K562 (cell line): ENCODE measurements around the gene PPP4C. TPM values are rescaled to one million over a fixed set of nuclear protein-coding genes. Genes with fewer than 3 reads are reported as not detected.
A peak's percentile ranks its signal among the peaks of the same experiment; 100 is the strongest.

Experiments used
- CREB3L1 ChIP-seq: fragments of 450-650 bp; IDR thresholded peaks from 2 replicates; pipeline ENCODE4 v1.6.1; 2014; ENCODE audit warnings: low read depth, mild to moderate bottlenecking, moderate library complexity, borderline replicate concordance
- DPF2 ChIP-seq: fragments of 450-650 bp; IDR thresholded peaks from 2 replicates; pipeline ENCODE4 v1.6.1; 2016
- E2F6 ChIP-seq, 2 experiments: IDR thresholded peaks; 2 replicates each; pipeline ENCODE4 v1.6.1; 2011; ENCODE audit warnings: borderline replicate concordance in 1 of 2, control low read depth in 1 of 2, low read depth in 1 of 2, low read length in 1 of 2, mild to moderate bottlenecking in 1 of 2, mixed read lengths in 1 of 2, moderate library complexity in 1 of 2; ENCODE audit not compliant: insufficient read depth in 1 of 2, insufficient read length in 1 of 2, poor library complexity in 1 of 2, severe bottlenecking in 1 of 2; ENCODE audit errors: extremely low read depth in 1 of 2
- ELF1 ChIP-seq: fragments of 200-800 bp; sonication (Bioruptor generic); IDR thresholded peaks from 2 replicates; pipeline ENCODE4 v1.6.1; 2016; ENCODE audit warnings: missing genetic modification characterization, missing compliant biosample characterization
- EP400 ChIP-seq: fragments of 450-650 bp; IDR thresholded peaks from 2 replicates; pipeline ENCODE4 v1.6.1; 2017; ENCODE audit warnings: antibody characterized with exemption, mild to moderate bottlenecking, moderate library complexity
- ETS1 ChIP-seq: conservative IDR thresholded peaks from 2 replicates; pipeline ENCODE4 v1.6.1; 2011; ENCODE audit warnings: low read depth, mild to moderate bottlenecking, low read length; ENCODE audit not compliant: control insufficient read depth
- ETV6 ChIP-seq, 3 experiments: fragments of 150-350 bp in 1 of 3; sonication (generic) in 1 of 3; formaldehyde crosslinking in 1 of 3; IDR thresholded peaks; 2 replicates each; pipeline versions ENCODE4 v1.6.1 to v1.8.0; 2014 to 2022; ENCODE audit warnings: borderline replicate concordance in 2 of 3, low read depth in 2 of 3, antibody characterized with exemption in 1 of 3, low read length in 1 of 3, mild to moderate bottlenecking in 1 of 3, missing genetic modification reagents in 1 of 3
- KDM1A ChIP-seq, 2 experiments: fragments of 450-650 bp; IDR thresholded peaks; 2 replicates each; pipeline ENCODE4 v1.6.1; 2016; ENCODE audit warnings: mild to moderate bottlenecking in 2 of 2
- MBD1 ChIP-seq: fragments of 250-450 bp; sonication (Bioruptor Pico); IDR thresholded peaks from 2 replicates; pipeline ENCODE4 v1.8.0; 2022; ENCODE audit warnings: inconsistent platforms
- MXI1 ChIP-seq: IDR thresholded peaks from 2 replicates; pipeline ENCODE4 v1.6.1; 2011; ENCODE audit warnings: low read depth, mild to moderate bottlenecking, improper control_type of control experiment, low read length
- POLR2H ChIP-seq: IDR thresholded peaks from 2 replicates; pipeline ENCODE4 v1.6.1; 2016; ENCODE audit warnings: missing genetic modification characterization, low read depth, mild to moderate bottlenecking, control low read depth, missing compliant biosample characterization, moderate library complexity
- SIN3A ChIP-seq, 2 experiments: fragments of 150-350 bp in 1 of 2; IDR thresholded peaks; 2 replicates each; pipeline ENCODE4 v1.6.1; 2011 to 2016; ENCODE audit warnings: borderline replicate concordance in 2 of 2, low read depth in 2 of 2, low read length in 2 of 2, mild to moderate bottlenecking in 2 of 2, moderate library complexity in 2 of 2; ENCODE audit not compliant: control insufficient read depth in 1 of 2
- ZC3H11A ChIP-seq: IDR thresholded peaks from 2 replicates; pipeline ENCODE4 v1.6.1; 2012; ENCODE audit warnings: low read depth, low read length, improper control_type of control experiment
- ZFX ChIP-seq: sonication (generic); formaldehyde crosslinking; IDR thresholded peaks from 2 replicates; pipeline ENCODE4 v1.8.0; 2022; ENCODE audit warnings: mild to moderate bottlenecking, missing genetic modification reagents, moderate library complexity
- ZNF583 ChIP-seq: fragments of 250-450 bp; sonication (Bioruptor Pico); IDR thresholded peaks from 2 replicates; pipeline ENCODE4 v1.4.0; 2020
- ZNF644 ChIP-seq: fragments of 200-800 bp; sonication (Bioruptor generic); IDR thresholded peaks from 2 replicates; pipeline ENCODE4 v1.6.1; 2016; ENCODE audit warnings: low read depth, missing genetic modification characterization, missing compliant biosample characterization
- ZNF699 ChIP-seq: fragments of 250-450 bp; sonication (Bioruptor Pico); IDR thresholded peaks from 2 replicates; pipeline ENCODE4 v1.8.0; 2021; ENCODE audit warnings: mild to moderate bottlenecking, moderate library complexity; ENCODE audit not compliant: insufficient replicate concordance
- ZNF766 ChIP-seq: fragments of 200-800 bp; sonication (Bioruptor generic); conservative IDR thresholded peaks from 2 replicates; pipeline ENCODE4 v1.6.1; 2016; ENCODE audit warnings: missing genetic modification characterization, missing compliant biosample characterization
- polyA plus RNA-seq, 8 experiments: library from polyadenylated mRNA; depleted of rRNA in 4 of 8; stranded (reverse) in 5 of 8; unstranded in 3 of 8; fragments of >200 nt; fragmentation: Nextera tagmentation in 2 of 8; fragmentation: Illumina TruSeq in 1 of 8; extraction: Ambion mirVana in 2 of 8; extraction: Trizol in 1 of 8; gene quantifications; 2 replicates each; pipeline versions ENCODE4 v1.2.1 to v1.2.3, GENCODE V29; 2011 to 2014; ENCODE audit warnings: inconsistent platforms in 1 of 8, missing spikeins in 1 of 8
- total RNA-seq, 7 experiments: library from RNA; depleted of rRNA in 6 of 7; stranded (reverse); fragments of >200 nt in 6 of 7; fragmentation: Illumina TruSeq in 2 of 7; extraction: Trizol in 2 of 7; gene quantifications; 2 replicates each; pipeline versions ENCODE4 v1.2.1 to v1.2.3, GENCODE V29; 2011 to 2021; ENCODE audit warnings: low replicate concordance in 1 of 7

The PPP4C gene
- total and polyA plus RNA-seq, 9 of the 15 experiments (the other 6 are each of a cell fraction or from before 2014, with no cell fraction given) = 3.5 to 183 (median 131) TPM

DNA sequence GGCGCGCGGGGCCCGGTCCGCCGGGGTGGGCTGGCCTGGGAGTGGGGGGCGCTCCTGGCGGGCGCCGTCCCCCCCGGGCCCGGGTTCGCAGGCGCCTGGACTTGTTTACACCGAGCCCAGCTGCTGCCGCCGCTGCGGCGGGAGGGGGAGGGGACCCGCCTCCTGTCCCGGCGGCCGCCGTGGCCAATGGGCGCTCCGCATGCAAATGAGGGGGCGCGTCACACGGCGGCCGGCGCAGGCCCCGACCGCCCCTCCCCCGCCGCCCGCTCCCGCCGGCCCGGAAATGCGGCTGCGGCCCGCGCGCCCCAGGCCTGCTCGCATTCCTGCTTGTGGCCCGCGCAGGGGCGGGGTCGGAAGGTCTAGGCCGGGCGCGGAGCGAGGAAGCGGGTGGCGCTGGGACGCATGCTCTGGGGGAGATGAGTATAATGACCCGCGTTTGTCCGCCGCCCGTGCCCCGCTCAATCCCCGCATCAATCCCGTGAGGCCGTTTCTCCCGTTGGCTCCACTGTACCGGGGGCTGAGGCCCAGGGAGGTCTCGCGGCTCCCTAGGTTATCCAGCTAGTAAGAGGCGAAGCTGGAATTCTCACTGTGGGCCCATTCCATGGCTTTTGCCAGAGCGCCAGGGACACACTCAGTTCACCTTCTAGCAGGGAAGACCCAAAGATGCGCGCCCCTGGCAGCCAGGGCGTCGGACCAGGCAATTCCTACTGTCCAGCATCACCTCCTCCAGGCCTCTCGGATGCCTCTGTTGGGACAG lies 20.5 kb downstream of the PPP4C start, which contains the start of gene YPEL3 (continued):
- TF ChIP-seq CREB3L1 (peak; percentile 40; the same call in 1 of the 2 replicates), POLR2H (0 out of 2 replicates have a peak, but pooled peaks have one; percentile 27), ELF1 (peak; percentile 92), ZNF583 (0 out of 2 replicates have a peak, but pooled peaks have one; percentile 44), DPF2 (no peak), ZNF644 (tag) (0 out of 2 replicates have a peak, but pooled peaks have one; percentile 43), ETS1 (peak; percentile 56; the same call in 1 of the 2 replicates), EP400 (peak; percentile 56; the same call in 1 of the 2 replicates), KDM1A (IDR thresholded peaks at IDR 0.05) (no peak), ZNF766 (CRISPR knock-in tag) (no peak), SIN3A (IDR thresholded peaks at IDR 0.05; ENCODE audit: borderline replicate concordance in 2 of 2, control insufficient read depth in 1 of 2, low read depth in 2 of 2, low read length in 2 of 2) (peak; percentile 94 to 96), MXI1 (no peak), ZC3H11A (no peak), ZNF699 (CRISPR knock-in tag) (no peak), ZFX (peak; percentile 94), ETV6 (IDR thresholded peaks at IDR 0.05; ENCODE audit: borderline replicate concordance in 1 of 2, low read depth in 2 of 2, low read length in 1 of 2) (no peak), ETV6 (CRISPR knock-in tag; IDR thresholded peaks at IDR 0.05; ENCODE audit: borderline replicate concordance) (no peak), E2F6 (IDR thresholded peaks at IDR 0.05; ENCODE audit: borderline replicate concordance in 1 of 2, extremely low read depth in 1 of 2, insufficient read depth in 1 of 2, insufficient read length in 1 of 2, low read depth in 1 of 2, low read length in 1 of 2, poor library complexity in 1 of 2, severe bottlenecking in 1 of 2) (peak in 1 of 2 experiments; percentile 89), MBD1 (CRISPR knock-in tag) (peak; percentile 87; the same call in 1 of the 2 replicates)
